Sigmoid colon (tissue), 4 donors: ENCODE results near the gene LMNTD2.

ENCODE experiments used
- CTCF ChIP-seq, 4 experiments: fragments of 450-650 bp in 3 of 4; fragments of 200-600 bp in 1 of 4; IDR thresholded peaks; one replicate each; pipeline ENCODE4 v1.5.1; 2016 to 2019; ENCODE audit warnings: antibody characterized with exemption in 4 of 4, mild to moderate bottlenecking in 3 of 4, moderate library complexity in 2 of 4
- EP300 ChIP-seq, 4 donors: sonication (generic); formaldehyde crosslinking; IDR thresholded peaks; one replicate each; pipeline ENCODE4 v1.6.1; 2017; ENCODE audit warnings: antibody characterized with exemption in 4 of 4
- POLR2A ChIP-seq, 2 donors: fragments of 450-650 bp; IDR thresholded peaks; one replicate each; pipeline ENCODE4 v1.6.1; 2016; ENCODE audit warnings: antibody characterized with exemption in 2 of 2, mild to moderate bottlenecking in 2 of 2, moderate library complexity in 2 of 2
- POLR2AphosphoS5 ChIP-seq, 4 donors: sonication (generic); formaldehyde crosslinking; IDR thresholded peaks; one replicate each; pipeline ENCODE4 v1.6.1; 2017; ENCODE audit warnings: antibody characterized with exemption in 4 of 4

GRCh38 chr11:586376-587316, 26.1 kb upstream of the LMNTD2 start:
- no peak for TF ChIP-seq POLR2AphosphoS5 (IDR thresholded peaks at IDR 0.05)
- TF ChIP-seq CTCF (IDR thresholded peaks at IDR 0.05) = no peak
- TF ChIP-seq POLR2A (IDR thresholded peaks at IDR 0.05) = no peak
- TF ChIP-seq EP300 (IDR thresholded peaks at IDR 0.05) = no peak
